Stimulated activated CD8-positive, alpha-beta memory T cell treated with anti-CD3 and anti-CD28 coated beads, Interleukin-2, amount 100 ng/mL, for 48 hours (primary cell): ENCODE measurements around the gene CD276.
"Not testable (repeated sequence)": the region's sequence is repeated elsewhere in the genome, so short reads cannot be mapped to it uniquely, and the experiment has no call there.

Source experiments
- DNase-seq, 2 donors: peaks; one replicate each; pipeline ENCODE4 v3.0.0-alpha.2; 2020; ENCODE audit warnings: low read depth in 2 of 2

CD276 gene

GRCh38 chr15:73684581-73685455 is 635 bp downstream of the CD276 start:
- no peak for DNase-seq

GRCh38 chr15:73685981-73686380 is 1.8 kb downstream of the CD276 start:
- DNase-seq = no peak

GRCh38 chr15:73686781-73687256 is 2.6 kb downstream of the CD276 start:
- DNase-seq = no peak

GRCh38 chr15:73687351-73687750 is 3.2 kb downstream of the CD276 start:
- DNase-seq = no peak

- no peak for DNase-seq
Measured at GRCh38 chr15:73688455-73688854, 4.3 kb downstream of the CD276 start.

- no peak for DNase-seq
Measured at GRCh38 chr15:73691396-73691795, 7.2 kb downstream of the CD276 start.

- DNase-seq = no peak
Measured at GRCh38 chr15:73694419-73694818, 10.2 kb downstream of the CD276 start.

- DNase-seq = no peak
Measured at GRCh38 chr15:73695773-73696640, 11.8 kb downstream of the CD276 start.

- DNase-seq = no peak
Measured at GRCh38 chr15:73696641-73697001, 12.4 kb downstream of the CD276 start.

GRCh38 chr15:73697033-73697467 is 12.9 kb downstream of the CD276 start:
- peak; percentile 62 to 65 for DNase-seq

- no peak for DNase-seq
Measured at GRCh38 chr15:73699249-73700040, 15.3 kb downstream of the CD276 start.

GRCh38 chr15:73700041-73700842 is 16.1 kb downstream of the CD276 start:
- DNase-seq = peak; percentile 34 to 61

- not testable (repeated sequence) for DNase-seq
Measured at GRCh38 chr15:73702311-73703239, 18.4 kb downstream of the CD276 start.

- not testable (repeated sequence) for DNase-seq
Measured at GRCh38 chr15:73703601-73704000, 19.4 kb downstream of the CD276 start.

GRCh38 chr15:73704142-73704868 is 20.1 kb downstream of the CD276 start:
- DNase-seq = not testable (repeated sequence)

GRCh38 chr15:73704869-73705645 is 20.9 kb downstream of the CD276 start:
- DNase-seq = peak; percentile 43 to 48

- DNase-seq = no peak
Measured at GRCh38 chr15:73708691-73709090, 24.5 kb downstream of the CD276 start.

GRCh38 chr15:73709241-73709640 is 25.1 kb downstream of the CD276 start:
- DNase-seq = no peak
